Measurements from ENCODE around the gene FA2H. TPM values are rescaled to one million over a fixed set of nuclear protein-coding genes. Genes with fewer than 3 reads are reported as not detected.

Gene FA2H
- 7.1 and 11.0 TPM in 2 replicates for polyA plus RNA-seq (2011; rRNA removed)
- 9.9 and 14.4 TPM in 2 replicates for polyA plus RNA-seq (2012; cell fraction: cytosol; rRNA removed)
- 15.7 and 23.4 TPM in 2 replicates for polyA plus RNA-seq (2012; cell fraction: nucleus; rRNA removed)
- 5.3 to 9.2 TPM (median 5.6 TPM) in 3 replicates for polyA plus RNA-seq (2017; fragmentation: RNase III; extraction: RNeasy Plus Mini Kit Qiagen cat#74134 plus additional on column Dnase treatment)
- polyA minus RNA-seq (2011; rRNA and poly(A)+ RNA removed): 15.0 and 20.6 TPM in 2 replicates

- CTCF ChIA-PET: interaction anchor here (0.6 to 2.9 kb wide), 31 partner anchors 8 to 336 kb away, joined by 3 to 16 read pairs (median 5); partner anchors contain the start of gene MLKL
- no peak for TF ChIP-seq SREBF2 (IDR thresholded peaks at IDR 0.05)
- TF ChIP-seq CHD2 (IDR thresholded peaks at IDR 0.05; ENCODE audit: low read length, partially characterized antibody): no peak
- 0 out of 2 replicates have a peak, but pooled peaks have one; percentile 24 for TF ChIP-seq MAZ (IDR thresholded peaks at IDR 0.05; ENCODE audit: borderline replicate concordance, low read depth, low read length)
- no peak for TF ChIP-seq ESRRA (IDR thresholded peaks at IDR 0.05; ENCODE audit: borderline replicate concordance, low read length)
- no peak for TF ChIP-seq HEYL (CRISPR knock-in tag; IDR thresholded peaks at IDR 0.05)
- no peak for TF ChIP-seq ELK1 (IDR thresholded peaks at IDR 0.05; ENCODE audit: low read depth, low read length)
- TF ChIP-seq EHF (CRISPR knock-in tag; IDR thresholded peaks at IDR 0.05): no peak
- no peak for TF ChIP-seq PBX3 (IDR thresholded peaks at IDR 0.05)
- TF ChIP-seq TFCP2L1 (CRISPR knock-in tag; IDR thresholded peaks at IDR 0.05): no peak
- TF ChIP-seq FOSL2 (IDR thresholded peaks at IDR 0.05): no peak
- TF ChIP-seq FOSL2 (CRISPR knock-in tag; IDR thresholded peaks at IDR 0.05): no peak
- TF ChIP-seq CEBPB (IDR thresholded peaks at IDR 0.05): no peak
- no peak for TF ChIP-seq BCL3 (IDR thresholded peaks at IDR 0.05)
- TF ChIP-seq E2F6 (IDR thresholded peaks at IDR 0.05; ENCODE audit: borderline replicate concordance, low read depth): no peak
- no peak for TF ChIP-seq RCOR1 (IDR thresholded peaks at IDR 0.05; ENCODE audit: low read depth, low read length)
- TF ChIP-seq SMC3 (IDR thresholded peaks at IDR 0.05): peak; percentile 52
- TF ChIP-seq POLR2A (IDR thresholded peaks at IDR 0.05; ENCODE audit: low read length): peak; percentile 34; the same call in 1 of the 2 replicates
- TF ChIP-seq USF2 (IDR thresholded peaks at IDR 0.05): no peak
- no peak for TF ChIP-seq TP53 (CRISPR knock-in tag; IDR thresholded peaks at IDR 0.05)
- no peak for TF ChIP-seq RARB (CRISPR knock-in tag; IDR thresholded peaks at IDR 0.05)
- no peak for TF ChIP-seq RFX5 (IDR thresholded peaks at IDR 0.05)
- TF ChIP-seq CBX2 (IDR thresholded peaks at IDR 0.05; ENCODE audit: borderline replicate concordance, low read depth): no peak
- no peak for TF ChIP-seq CHD4 (IDR thresholded peaks at IDR 0.05; ENCODE audit: borderline replicate concordance)
- no peak for TF ChIP-seq HOXB13 (CRISPR knock-in tag; IDR thresholded peaks at IDR 0.05; ENCODE audit: low read depth)
- TF ChIP-seq HOXA7 (CRISPR knock-in tag; IDR thresholded peaks at IDR 0.05): no peak
- 0 out of 5 replicates have a peak, but pooled peaks of 1 of the 2 experiments have one; percentile 30 for TF ChIP-seq JUN (IDR thresholded peaks at IDR 0.05)
- TF ChIP-seq CTCF (IDR thresholded peaks at IDR 0.05): peak; percentile 50
- TF ChIP-seq HES2 (IDR thresholded peaks at IDR 0.05): no peak
- no peak for TF ChIP-seq HMGXB4 (CRISPR knock-in tag; IDR thresholded peaks at IDR 0.05; ENCODE audit: borderline replicate concordance)
- no peak for TF ChIP-seq ZNF302 (CRISPR knock-in tag; IDR thresholded peaks at IDR 0.05)
These were observed at the start of gene FA2H for GRCh38 chr16:74774223-74775139. FA2H (minus strand) TSS chr16:74774820; CDS start chr16:74774755, 65 bp downstream.

More at GRCh38 chr16:74774223-74775139, at the start of gene FA2H:
- WGBS (ENCODE audit: missing lambda C conversion rate): 2% methylated on average over 21 of the region's 94 CpGs
- peak; percentile 96 to 98 for ATAC-seq
- Histone ChIP-seq H3K27ac (peak within 1 kb of the TSS; percentile 80 to 85), H3K4me2 (peak within 1 kb of the TSS; percentile 83), H3K9me3 (no peaks in the 10 kb centered on the region), H3K4me1 (peaks cover 10% of the 10 kb centered on the region; the same call in 2 of the 3 replicates), H3K4me3 (peak within 1 kb of the TSS; percentile 87)
- POLR2A ChIA-PET: interaction anchor here (0.8 to 1.4 kb wide), 4 partner anchors 31 to 89 kb away, joined by 3 to 8 read pairs (median 4); partner anchors contain the start of gene MLKL
- peak; percentile 71 to 96 for DNase-seq (ENCODE audit: low read depth in 1 of 2, low spot score in 1 of 2)
- FAIRE-seq: no peak
